GM21381 (cell line): Measurements from ENCODE around the gene FITM1.
A peak's percentile ranks its signal among the peaks of the same experiment; 100 is the strongest.

Experiments used
- ATAC-seq: cut with Tn5 transposase; IDR thresholded peaks from one replicate; pipeline ENCODE4 v1.9.1; 2021; ENCODE audit warnings: mild to moderate bottlenecking, moderate library complexity; ENCODE audit not compliant: unreplicated experiment

FITM1 gene

GRCh38 chr14:24117179-24117578 lies 13.3 kb upstream of the FITM1 start:
- no peak for ATAC-seq

GRCh38 chr14:24119691-24120090 lies 10.8 kb upstream of the FITM1 start:
- ATAC-seq = no peak

- no peak for ATAC-seq
These were observed 9.2 kb upstream of the FITM1 start for GRCh38 chr14:24121210-24121609.

GRCh38 chr14:24122416-24122815 lies 8.0 kb upstream of the FITM1 start:
- no peak for ATAC-seq

- ATAC-seq = no peak
These were observed 7.6 kb upstream of the FITM1 start for GRCh38 chr14:24122898-24123297.

GRCh38 chr14:24123424-24124417 lies 6.7 kb upstream of the FITM1 start:
- ATAC-seq = no peak

- no peak for ATAC-seq
These were observed 3.5 kb upstream of the FITM1 start for GRCh38 chr14:24126939-24127338.

- no peak for ATAC-seq
These were observed 2.8 kb upstream of the FITM1 start for GRCh38 chr14:24127673-24128072.

GRCh38 chr14:24129410-24129998 lies 955 bp upstream of the FITM1 start:
- ATAC-seq = no peak

GRCh38 chr14:24130717-24131548 lies 474 bp downstream of the FITM1 start:
- no peak for ATAC-seq

GRCh38 chr14:24131549-24131966 lies 1.1 kb downstream of the FITM1 start:
- no peak for ATAC-seq

GRCh38 chr14:24132061-24132685 lies 1.7 kb downstream of the FITM1 start:
- no peak for ATAC-seq

- no peak for ATAC-seq
These were observed 2.5 kb downstream of the FITM1 start for GRCh38 chr14:24132976-24133375.

GRCh38 chr14:24133735-24134134 lies 3.3 kb downstream of the FITM1 start:
- no peak for ATAC-seq

GRCh38 chr14:24135584-24135833 lies 5.0 kb downstream of the FITM1 start:
- peak; percentile 1 for ATAC-seq

- peak; percentile 78 for ATAC-seq
These were observed 5.6 kb downstream of the FITM1 start, which contains the start of gene PSME1 for GRCh38 chr14:24135834-24136683. PSME1 (plus strand) TSS chr14:24136194; CDS start chr14:24136263, 69 bp downstream.

GRCh38 chr14:24136684-24137528 lies 6.4 kb downstream of the FITM1 start:
- no peak for ATAC-seq

- no peak for ATAC-seq
These were observed 7.3 kb downstream of the FITM1 start for GRCh38 chr14:24137529-24138395.
